ENCODE measurements around the gene SRGAP2C.
"Not testable (repeated sequence)": the region's sequence is repeated elsewhere in the genome, so short reads cannot be mapped to it uniquely, and the experiment has no call there.

Gene SRGAP2C

GRCh38 chr1:121376986-121377385 lies 192.2 kb downstream of the SRGAP2C start:
- not testable (repeated sequence) for DNase-seq (ENCODE audit: low read depth in 2 of 2)

- DNase-seq (ENCODE audit: low read depth in 2 of 2): not testable (repeated sequence)
Observed at GRCh38 chr1:121378757-121379156, 194.0 kb downstream of the SRGAP2C start.

GRCh38 chr1:121384754-121385153 lies 200.0 kb downstream of the SRGAP2C start:
- not testable (repeated sequence) for DNase-seq (ENCODE audit: low read depth in 2 of 2)

- not testable (repeated sequence) for DNase-seq (ENCODE audit: low read depth in 2 of 2)
Observed at GRCh38 chr1:121385162-121385561, 200.4 kb downstream of the SRGAP2C start.

- not testable (repeated sequence) for DNase-seq (ENCODE audit: low read depth in 2 of 2)
Observed at GRCh38 chr1:121385563-121386288, 201.0 kb downstream of the SRGAP2C start.

- not testable (repeated sequence) for DNase-seq (ENCODE audit: low read depth in 2 of 2)
Observed at GRCh38 chr1:121386319-121386948, 201.7 kb downstream of the SRGAP2C start.

- not testable (repeated sequence) for DNase-seq (ENCODE audit: low read depth in 2 of 2)
Observed at GRCh38 chr1:121389895-121390560, 205.3 kb downstream of the SRGAP2C start.

GRCh38 chr1:121392130-121392529 lies 207.4 kb downstream of the SRGAP2C start:
- DNase-seq (ENCODE audit: low read depth in 2 of 2): not testable (repeated sequence)

- not testable (repeated sequence) for DNase-seq (ENCODE audit: low read depth in 2 of 2)
Observed at GRCh38 chr1:121395718-121396201, 211.0 kb downstream of the SRGAP2C start.

- DNase-seq (ENCODE audit: low read depth in 2 of 2): not testable (repeated sequence)
Observed at GRCh38 chr1:121396335-121397081, 211.7 kb downstream of the SRGAP2C start.

- not testable (repeated sequence) for DNase-seq (ENCODE audit: low read depth in 2 of 2)
Observed at GRCh38 chr1:121397101-121397500, 212.3 kb downstream of the SRGAP2C start.

- DNase-seq (ENCODE audit: low read depth in 2 of 2): not testable (repeated sequence)
Observed at GRCh38 chr1:121399193-121399592, 214.4 kb downstream of the SRGAP2C start.

GRCh38 chr1:121400108-121400507 lies 215.3 kb downstream of the SRGAP2C start:
- DNase-seq (ENCODE audit: low read depth in 2 of 2): not testable (repeated sequence)

GRCh38 chr1:121400541-121401310 lies 216.0 kb downstream of the SRGAP2C start:
- not testable (repeated sequence) for DNase-seq (ENCODE audit: low read depth in 2 of 2)

GRCh38 chr1:121401375-121401955 lies 216.7 kb downstream of the SRGAP2C start:
- not testable (repeated sequence) for DNase-seq (ENCODE audit: low read depth in 2 of 2)

- DNase-seq (ENCODE audit: low read depth in 2 of 2): not testable (repeated sequence)
Observed at GRCh38 chr1:121403254-121403653, 218.5 kb downstream of the SRGAP2C start.

- DNase-seq (ENCODE audit: low read depth in 2 of 2): no peak
Observed at GRCh38 chr1:121408354-121408753, 223.6 kb downstream of the SRGAP2C start.

- no peak for DNase-seq (ENCODE audit: low read depth in 2 of 2)
Observed at GRCh38 chr1:121413821-121414220, 229.0 kb downstream of the SRGAP2C start.

GRCh38 chr1:121414905-121415304 lies 230.1 kb downstream of the SRGAP2C start:
- DNase-seq (ENCODE audit: low read depth in 2 of 2): no peak

GRCh38 chr1:121417325-121417923 lies 232.6 kb downstream of the SRGAP2C start:
- DNase-seq (ENCODE audit: low read depth in 2 of 2): no peak

Measured in stimulated activated CD8-positive, alpha-beta memory T cell treated with anti-CD3 and anti-CD28 coated beads, Interleukin-15, amount 100 ng/mL, for 48 hours (primary cell).